Naive thymus-derived CD8-positive, alpha-beta T cell (primary cell): ENCODE data around the gene CD79A. TPM values are rescaled to one million over a fixed set of nuclear protein-coding genes. Genes with fewer than 3 reads are reported as not detected.

Source experiments
- ATAC-seq, 2 donors: fragments of 150-1000 bp; cut with Tn5 transposase in 1 of 2; sonication (Bioruptor Pico), chemical (Tn5 transposase) in 1 of 2; 1 replicate in 1 of 2; 2 replicates in 1 of 2; pipeline ENCODE4 v1.10.0; 2021; ENCODE audit warnings: mild to moderate bottlenecking in 2 of 2, moderate library complexity in 2 of 2
- POLR2A ChIA-PET: fragments of 350-600 bp; sonication (Branson Sonifier 250); formaldehyde crosslinking; loops from one replicate; lab custom pipeline; 2021; ENCODE audit warnings: antibody characterized with exemption; lab: Charles Lee
- DNase-seq, 10 donors: peaks; one replicate each; pipeline versions ENCODE4 v3.0.0 to v3.0.0-alpha.2; 2020 to 2022
- H3K27ac Mint-ChIP-seq, 10 donors: one replicate each; pipeline ENCODE4 v1.8.0; 2020 to 2022; ENCODE audit warnings: mild to moderate bottlenecking in 10 of 10, mixed read lengths in 10 of 10, moderate library complexity in 4 of 10, inconsistent platforms in 1 of 10
- H3K27me3 Mint-ChIP-seq, 5 donors: one replicate each; pipeline ENCODE4 v1.8.0; 2021 to 2022; ENCODE audit warnings: mixed read lengths in 5 of 5
- H3K36me3 Mint-ChIP-seq, 3 donors: one replicate each; pipeline ENCODE4 v1.8.0; 2020 to 2022; ENCODE audit warnings: mixed read lengths in 3 of 3, mild to moderate bottlenecking in 2 of 3, inconsistent platforms in 1 of 3
- H3K4me1 Mint-ChIP-seq, 4 donors: one replicate each; pipeline ENCODE4 v1.8.0; 2021 to 2022; ENCODE audit warnings: mixed read lengths in 4 of 4
- H3K4me3 Mint-ChIP-seq, 10 donors: one replicate each; pipeline ENCODE4 v1.8.0; 2020 to 2022; ENCODE audit warnings: mild to moderate bottlenecking in 10 of 10, mixed read lengths in 10 of 10, moderate library complexity in 6 of 10, inconsistent platforms in 1 of 10
- H3K9me3 Mint-ChIP-seq, 9 donors: one replicate each; pipeline ENCODE4 v1.8.0; 2020 to 2022; ENCODE audit warnings: mixed read lengths in 9 of 9, mild to moderate bottlenecking in 3 of 9, inconsistent platforms in 1 of 9, moderate library complexity in 1 of 9
- polyA plus RNA-seq, 3 donors: library from polyadenylated mRNA; unstranded; fragments of 300-500 nt; fragmentation: Illumina TruSeq; gene quantifications; one replicate each; pipeline ENCODE4 v1.2.3, GENCODE V29; 2021
- total RNA-seq, 8 experiments: library from RNA in 2 of 8; stranded (reverse) in 2 of 8; gene quantifications; one replicate each; pipeline ENCODE4 v1.2.3 and lab custom pipeline; 2021 to 2026

CD79A gene
- total and polyA plus RNA-seq, 5 experiments from 2014 or later: 48.6 to 88.2 (median 54.9) TPM

GRCh38 chr19:41853344-41853743 is 23.7 kb upstream of the CD79A start:
- POLR2A ChIA-PET: interaction anchor here (0.8 kb wide), 1 partner anchor 105 kb away, joined by 3 read pairs; no protein-coding TSS in a partner anchor
- no peak overlapping the region for H3K27ac Mint-ChIP-seq

GRCh38 chr19:41853768-41854167 is 23.3 kb upstream of the CD79A start:
- POLR2A ChIA-PET: interaction anchor here (0.8 kb wide), 1 partner anchor 105 kb away, joined by 3 read pairs; no protein-coding TSS in a partner anchor
- ATAC-seq: no peak
- H3K27me3 Mint-ChIP-seq: peaks cover 0 to 8% (median 1%) of the 10 kb centered on the region in 5 donors
- H3K9me3 Mint-ChIP-seq: no peaks in the 10 kb centered on the region
- no peak overlapping the region for H3K4me3 Mint-ChIP-seq
- H3K4me1 Mint-ChIP-seq: no peaks in the 10 kb centered on the region
- no peak for DNase-seq
- H3K27ac Mint-ChIP-seq: no peak overlapping the region
- H3K36me3 Mint-ChIP-seq: no peaks in the 10 kb centered on the region

More at GRCh38 chr19:41853344-41853743, 23.7 kb upstream of the CD79A start:
- ATAC-seq (no peak), DNase-seq (no peak)
- Mint-ChIP-seq H3K27me3 (peaks cover 0 to 8% (median 1%) of the 10 kb centered on the region in 5 donors), H3K9me3 (no peaks in the 10 kb centered on the region), H3K36me3 (no peaks in the 10 kb centered on the region), H3K4me3 (no peak overlapping the region), H3K4me1 (no peaks in the 10 kb centered on the region)

- no peak for DNase-seq
- no peak for ATAC-seq
- Mint-ChIP-seq H3K4me3 (peak overlapping the region; percentile 80 to 100 (median 94)), H3K4me1 (peaks cover 28 to 46% (median 39%) of the 10 kb centered on the region in 4 donors), H3K9me3 (no peaks in the 10 kb centered on the region), H3K36me3 (peaks cover 0 to 37% (median 14%) of the 10 kb centered on the region in 3 donors), H3K27ac (peak overlapping the region; percentile 84 to 99 (median 96)), H3K27me3 (peaks cover 0 to 3% (median 0%) of the 10 kb centered on the region in 5 donors)
- POLR2A ChIA-PET: interaction anchor here (1.0 to 4.1 kb wide), 23 partner anchors 9 to 596 kb away, joined by 3 to 253 read pairs (median 8); partner anchors contain the start of genes ARHGEF1, CD79A and RABAC1
Measured at GRCh38 chr19:41859213-41859617, 17.9 kb upstream of the CD79A start.

GRCh38 chr19:41859618-41860418 is 17.3 kb upstream of the CD79A start, which contains the start of gene RPS19:
Gene RPS19 (plus strand): TSS chr19:41860255. CDS start chr19:41860775, 520 bp downstream.
- H3K9me3 Mint-ChIP-seq: no peaks in the 10 kb centered on the region
- POLR2A ChIA-PET: interaction anchor here (0.5 to 4.1 kb wide), 25 partner anchors 9 to 598 kb away, joined by 3 to 253 read pairs (median 8); partner anchors contain the start of genes ARHGEF1, CD79A and RABAC1
- peaks cover 28 to 52% (median 44%) of the 10 kb centered on the region in 4 donors for H3K4me1 Mint-ChIP-seq
- H3K36me3 Mint-ChIP-seq: peaks cover 0 to 43% (median 14%) of the 10 kb centered on the region in 3 donors
- DNase-seq (peak; percentile 94 to 99 (median 98)), ATAC-seq (peak; percentile 82 to 86)
- no peaks in the 10 kb centered on the region for H3K27me3 Mint-ChIP-seq
- H3K27ac Mint-ChIP-seq: peak within 1 kb of the TSS; percentile 84 to 99 (median 97)
- peak within 1 kb of the TSS; percentile 80 to 100 (median 95) for H3K4me3 Mint-ChIP-seq

GRCh38 chr19:41860419-41861115 is 16.5 kb upstream of the CD79A start:
- peak overlapping the region; percentile 81 to 99 (median 94) for H3K27ac Mint-ChIP-seq
- no peak for ATAC-seq

GRCh38 chr19:41861116-41861768 is 15.8 kb upstream of the CD79A start:
- H3K4me1 Mint-ChIP-seq: peaks cover 31 to 59% (median 50%) of the 10 kb centered on the region in 4 donors
- no peak for DNase-seq
- peak overlapping the region; percentile 80 to 100 (median 92) for H3K4me3 Mint-ChIP-seq
- H3K9me3 Mint-ChIP-seq: no peaks in the 10 kb centered on the region
- peak overlapping the region; percentile 81 to 99 (median 93) for H3K27ac Mint-ChIP-seq
- POLR2A ChIA-PET: interaction anchor here (2.1 to 4.1 kb wide), 7 partner anchors 7 to 85 kb away, joined by 4 to 253 read pairs (median 20); partner anchors contain the start of genes ARHGEF1 and CD79A
- peaks cover 0 to 53% (median 14%) of the 10 kb centered on the region in 3 donors for H3K36me3 Mint-ChIP-seq
- no peak for ATAC-seq
- no peaks in the 10 kb centered on the region for H3K27me3 Mint-ChIP-seq

More at GRCh38 chr19:41860419-41861115, 16.5 kb upstream of the CD79A start:
- peak in 1 of 10 donors; percentile 22 for DNase-seq
- peaks cover 0 to 50% (median 14%) of the 10 kb centered on the region in 3 donors for H3K36me3 Mint-ChIP-seq
- no peaks in the 10 kb centered on the region for H3K9me3 Mint-ChIP-seq
- H3K4me3 Mint-ChIP-seq: peak overlapping the region; percentile 80 to 100 (median 92)
- POLR2A ChIA-PET: interaction anchor here (1.0 to 4.1 kb wide), 23 partner anchors 8 to 597 kb away, joined by 4 to 253 read pairs (median 8); partner anchors contain the start of genes ARHGEF1, CD79A and RABAC1
- no peaks in the 10 kb centered on the region for H3K27me3 Mint-ChIP-seq
- H3K4me1 Mint-ChIP-seq: peaks cover 28 to 56% (median 46%) of the 10 kb centered on the region in 4 donors

GRCh38 chr19:41861846-41862245 is 15.2 kb upstream of the CD79A start:
- Mint-ChIP-seq H3K4me3 (peak overlapping the region; percentile 80 to 100 (median 92)), H3K36me3 (peaks cover 0 to 59% (median 14%) of the 10 kb centered on the region in 3 donors), H3K9me3 (no peaks in the 10 kb centered on the region), H3K4me1 (peaks cover 32 to 63% (median 54%) of the 10 kb centered on the region in 4 donors), H3K27ac (peak overlapping the region; percentile 28 to 99 (median 92)), H3K27me3 (no peaks in the 10 kb centered on the region)
- ATAC-seq: no peak
- no peak for DNase-seq
- POLR2A ChIA-PET: interaction anchor here (1.6 to 17.2 kb wide), 7 partner anchors 12 to 97 kb away, joined by 4 to 819 read pairs (median 51); partner anchors contain the start of genes ARHGEF1, CD79A and RABAC1

GRCh38 chr19:41862445-41862986 is 14.6 kb upstream of the CD79A start:
- peaks cover 0 to 63% (median 14%) of the 10 kb centered on the region in 3 donors for H3K36me3 Mint-ChIP-seq
- ATAC-seq (no peak), DNase-seq (no peak)
- H3K4me3 Mint-ChIP-seq: peak overlapping the region in 9 of 10 donors; percentile 79 to 100 (median 88)
- peaks cover 32 to 65% (median 56%) of the 10 kb centered on the region in 4 donors for H3K4me1 Mint-ChIP-seq
- POLR2A ChIA-PET: interaction anchor here (0.6 to 17.2 kb wide), 7 partner anchors 12 to 573 kb away, joined by 3 to 819 read pairs (median 5); partner anchors contain the start of genes ARHGEF1, CD79A and RABAC1
- H3K27ac Mint-ChIP-seq: peak overlapping the region in 9 of 10 donors; percentile 5 to 97 (median 89)
- no peaks in the 10 kb centered on the region for H3K9me3 Mint-ChIP-seq
- no peaks in the 10 kb centered on the region for H3K27me3 Mint-ChIP-seq

GRCh38 chr19:41863209-41863931 is 13.7 kb upstream of the CD79A start:
- H3K36me3 Mint-ChIP-seq: peaks cover 0 to 70% (median 14%) of the 10 kb centered on the region in 3 donors
- peaks cover 38 to 73% (median 65%) of the 10 kb centered on the region in 4 donors for H3K4me1 Mint-ChIP-seq
- peak overlapping the region in 9 of 10 donors; percentile 20 to 99 (median 79) for H3K4me3 Mint-ChIP-seq
- POLR2A ChIA-PET: interaction anchor here (0.6 to 17.2 kb wide), 10 partner anchors 11 to 573 kb away, joined by 3 to 819 read pairs (median 4); partner anchors contain the start of genes ARHGEF1, CD79A and RABAC1
- H3K9me3 Mint-ChIP-seq: no peaks in the 10 kb centered on the region
- H3K27ac Mint-ChIP-seq: peak overlapping the region; percentile 63 to 93 (median 84)
- DNase-seq (no peak), ATAC-seq (no peak)
- H3K27me3 Mint-ChIP-seq: no peaks in the 10 kb centered on the region

- peaks cover 0 to 77% (median 14%) of the 10 kb centered on the region in 3 donors for H3K36me3 Mint-ChIP-seq
- no peaks in the 10 kb centered on the region for H3K27me3 Mint-ChIP-seq
- H3K27ac Mint-ChIP-seq: peak overlapping the region in 8 of 10 donors; percentile 40 to 87 (median 81)
- POLR2A ChIA-PET: interaction anchor here (1.0 to 17.2 kb wide), 5 partner anchors 10 to 95 kb away, joined by 3 to 819 read pairs (median 3); partner anchors contain the start of genes ARHGEF1, CD79A and RABAC1
- no peak for ATAC-seq
- H3K9me3 Mint-ChIP-seq: no peaks in the 10 kb centered on the region
- DNase-seq: no peak
- peak overlapping the region in 4 of 10 donors; percentile 47 to 80 (median 56) for H3K4me3 Mint-ChIP-seq
- peaks cover 40 to 74% (median 69%) of the 10 kb centered on the region in 4 donors for H3K4me1 Mint-ChIP-seq
Measured at GRCh38 chr19:41864374-41864773, 12.7 kb upstream of the CD79A start.
